Mononuclear cell (primary cell): ENCODE data around the gene AKR1C4. TPM values are rescaled to one million over a fixed set of nuclear protein-coding genes. Genes with fewer than 3 reads are reported as not detected.
"Not testable (repeated sequence)": the region's sequence is repeated elsewhere in the genome, so short reads cannot be mapped to it uniquely, and the experiment has no call there.

ENCODE experiments used
- H3K27me3 ChIP-seq: 2 replicates; pipeline ENCODE4 v1.6.0; 2011; ENCODE audit warnings: low read length, control low read depth; ENCODE audit not compliant: insufficient read depth
- H3K4me1 ChIP-seq: 2 replicates; pipeline ENCODE4 v1.5.1; 2011; ENCODE audit warnings: mild to moderate bottlenecking, low read length, control low read depth; ENCODE audit not compliant: insufficient read depth
- H3K4me3 ChIP-seq: 2 replicates; pipeline ENCODE4 v1.5.1; 2011; ENCODE audit warnings: mild to moderate bottlenecking, low read length, moderate library complexity
- H3K9me3 ChIP-seq: 2 replicates; pipeline ENCODE4 v1.5.1; 2011; ENCODE audit warnings: low read depth, mild to moderate bottlenecking, control low read depth, low read length
- total RNA-seq: library from RNA; depleted of rRNA; stranded (reverse); fragments of >200 nt; gene quantifications from one replicate; pipeline ENCODE4 v1.2.3, GENCODE V29; 2012

The AKR1C4 gene
- 0.21 TPM for total RNA-seq

- Histone ChIP-seq H3K27me3 (no peaks in the 10 kb centered on the region), H3K9me3 (no peaks in the 10 kb centered on the region), H3K4me3 (no peak within 1 kb of the TSS), H3K4me1 (no peaks in the 10 kb centered on the region)
Observed at GRCh38 chr10:5196702-5197113, at the start of gene AKR1C4. TSS of gene AKR1C4 (plus strand) at chr10:5196837. CDS start at chr10:5196868, 31 bp downstream.

- Histone ChIP-seq H3K4me1 (no peaks in the 10 kb centered on the region), H3K27me3 (no peaks in the 10 kb centered on the region), H3K9me3 (no peaks in the 10 kb centered on the region), H3K4me3 (no peak overlapping the region)
Observed at GRCh38 chr10:5146920-5147254, 49.8 kb upstream of the AKR1C4 start.

GRCh38 chr10:5147255-5147980, 49.2 kb upstream of the AKR1C4 start:
- Histone ChIP-seq H3K27me3 (no peaks in the 10 kb centered on the region), H3K4me3 (no peak overlapping the region), H3K9me3 (no peaks in the 10 kb centered on the region), H3K4me1 (no peaks in the 10 kb centered on the region)

- no peak overlapping the region for H3K4me3 ChIP-seq
- no peaks in the 10 kb centered on the region for H3K27me3 ChIP-seq
Observed at GRCh38 chr10:5147981-5148677, 48.5 kb upstream of the AKR1C4 start.

GRCh38 chr10:5148678-5149032, 48.0 kb upstream of the AKR1C4 start:
- Histone ChIP-seq H3K9me3 (no peaks in the 10 kb centered on the region), H3K4me3 (no peak overlapping the region), H3K4me1 (no peaks in the 10 kb centered on the region), H3K27me3 (no peaks in the 10 kb centered on the region)

More at GRCh38 chr10:5147981-5148677, 48.5 kb upstream of the AKR1C4 start:
- H3K4me1 ChIP-seq, result no peaks in the 10 kb centered on the region
- H3K9me3 ChIP-seq, result no peaks in the 10 kb centered on the region

- no peaks in the 10 kb centered on the region for H3K27me3 ChIP-seq
- H3K9me3 ChIP-seq, result no peaks in the 10 kb centered on the region
- no peaks in the 10 kb centered on the region for H3K4me1 ChIP-seq
- no peak overlapping the region for H3K4me3 ChIP-seq
Observed at GRCh38 chr10:5151076-5151475, 45.6 kb upstream of the AKR1C4 start.

GRCh38 chr10:5155951-5156350, 40.7 kb upstream of the AKR1C4 start:
- H3K27me3 ChIP-seq, result no peaks in the 10 kb centered on the region
- H3K4me3 ChIP-seq, result no peak overlapping the region
- no peaks in the 10 kb centered on the region for H3K9me3 ChIP-seq
- no peaks in the 10 kb centered on the region for H3K4me1 ChIP-seq

GRCh38 chr10:5157501-5157900, 39.1 kb upstream of the AKR1C4 start:
- no peaks in the 10 kb centered on the region for H3K27me3 ChIP-seq
- no peaks in the 10 kb centered on the region for H3K9me3 ChIP-seq
- no peak overlapping the region for H3K4me3 ChIP-seq
- H3K4me1 ChIP-seq, result no peaks in the 10 kb centered on the region

GRCh38 chr10:5159126-5159525, 37.5 kb upstream of the AKR1C4 start:
- H3K4me3 ChIP-seq, result no peak overlapping the region
- no peaks in the 10 kb centered on the region for H3K9me3 ChIP-seq

GRCh38 chr10:5163487-5163886, 33.1 kb upstream of the AKR1C4 start:
- Histone ChIP-seq H3K9me3 (peaks cover 18% of the 10 kb centered on the region), H3K27me3 (no peaks in the 10 kb centered on the region), H3K4me3 (no peak overlapping the region), H3K4me1 (no peaks in the 10 kb centered on the region)

More at GRCh38 chr10:5159126-5159525, 37.5 kb upstream of the AKR1C4 start:
- H3K4me1 ChIP-seq, result no peaks in the 10 kb centered on the region
- H3K27me3 ChIP-seq, result no peaks in the 10 kb centered on the region

GRCh38 chr10:5165738-5166137, 30.9 kb upstream of the AKR1C4 start:
- Histone ChIP-seq H3K9me3 (peaks cover 18% of the 10 kb centered on the region), H3K4me3 (no peak overlapping the region), H3K27me3 (no peaks in the 10 kb centered on the region), H3K4me1 (no peaks in the 10 kb centered on the region)

GRCh38 chr10:5168897-5169420, 27.7 kb upstream of the AKR1C4 start:
- Histone ChIP-seq H3K27me3 (no peaks in the 10 kb centered on the region), H3K9me3 (peaks cover 18% of the 10 kb centered on the region)

GRCh38 chr10:5175581-5175980, 21.1 kb upstream of the AKR1C4 start:
- H3K4me3 ChIP-seq, H3K9me3 ChIP-seq, H3K4me1 ChIP-seq, H3K27me3 ChIP-seq: not testable (repeated sequence)

More at GRCh38 chr10:5168897-5169420, 27.7 kb upstream of the AKR1C4 start:
- no peaks in the 10 kb centered on the region for H3K4me1 ChIP-seq
- H3K4me3 ChIP-seq, result no peak overlapping the region

GRCh38 chr10:5180503-5180902, 16.1 kb upstream of the AKR1C4 start:
- H3K27me3 ChIP-seq, H3K4me3 ChIP-seq, H3K4me1 ChIP-seq, H3K9me3 ChIP-seq: not testable (repeated sequence)

- Histone ChIP-seq H3K27me3 (no peaks in the 10 kb centered on the region), H3K9me3 (no peaks in the 10 kb centered on the region), H3K4me3 (no peak overlapping the region), H3K4me1 (no peaks in the 10 kb centered on the region)
Observed at GRCh38 chr10:5183923-5184322, 12.7 kb upstream of the AKR1C4 start.
